ENCODE results near the gene RPL13.
"Not testable (repeated sequence)": the region's sequence is repeated elsewhere in the genome, so short reads cannot be mapped to it uniquely, and the experiment has no call there.

RPL13 gene

DNA sequence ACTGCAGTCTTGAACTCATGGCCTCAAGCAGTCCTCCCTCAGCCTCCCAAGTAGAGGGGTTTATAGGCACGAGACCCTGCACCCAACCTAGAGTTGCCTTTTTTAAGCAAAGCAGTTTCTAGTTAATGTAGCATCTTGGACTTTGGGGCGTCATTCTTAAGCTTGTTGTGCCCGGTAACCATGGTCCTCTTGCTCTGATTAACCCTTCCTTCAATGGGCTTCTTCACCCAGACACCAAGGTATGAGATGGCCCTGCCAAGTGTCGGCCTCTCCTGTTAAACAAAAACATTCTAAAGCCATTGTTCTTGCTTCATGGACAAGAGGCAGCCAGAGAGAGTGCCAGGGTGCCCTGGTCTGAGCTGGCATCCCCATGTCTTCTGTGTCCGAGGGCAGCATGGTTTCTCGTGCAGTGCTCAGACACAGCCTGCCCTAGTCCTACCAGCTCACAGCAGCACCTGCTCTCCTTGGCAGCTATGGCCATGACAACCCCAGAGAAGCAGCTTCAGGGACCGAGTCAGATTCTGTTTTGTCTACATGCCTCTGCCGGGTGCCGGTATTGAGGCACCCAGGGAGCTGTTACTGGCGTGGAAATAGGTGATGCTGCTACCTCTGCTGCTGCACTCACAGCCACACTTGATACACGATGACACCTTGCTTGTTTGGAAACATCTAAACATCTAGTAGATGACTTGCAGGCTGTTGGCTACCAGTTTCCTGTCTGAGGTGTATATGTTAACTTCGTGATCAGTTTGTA is 3.3 kb downstream of the RPL13 start:
- peak in 1 of 5 experiments; percentile 65 for DNase-seq

DNA sequence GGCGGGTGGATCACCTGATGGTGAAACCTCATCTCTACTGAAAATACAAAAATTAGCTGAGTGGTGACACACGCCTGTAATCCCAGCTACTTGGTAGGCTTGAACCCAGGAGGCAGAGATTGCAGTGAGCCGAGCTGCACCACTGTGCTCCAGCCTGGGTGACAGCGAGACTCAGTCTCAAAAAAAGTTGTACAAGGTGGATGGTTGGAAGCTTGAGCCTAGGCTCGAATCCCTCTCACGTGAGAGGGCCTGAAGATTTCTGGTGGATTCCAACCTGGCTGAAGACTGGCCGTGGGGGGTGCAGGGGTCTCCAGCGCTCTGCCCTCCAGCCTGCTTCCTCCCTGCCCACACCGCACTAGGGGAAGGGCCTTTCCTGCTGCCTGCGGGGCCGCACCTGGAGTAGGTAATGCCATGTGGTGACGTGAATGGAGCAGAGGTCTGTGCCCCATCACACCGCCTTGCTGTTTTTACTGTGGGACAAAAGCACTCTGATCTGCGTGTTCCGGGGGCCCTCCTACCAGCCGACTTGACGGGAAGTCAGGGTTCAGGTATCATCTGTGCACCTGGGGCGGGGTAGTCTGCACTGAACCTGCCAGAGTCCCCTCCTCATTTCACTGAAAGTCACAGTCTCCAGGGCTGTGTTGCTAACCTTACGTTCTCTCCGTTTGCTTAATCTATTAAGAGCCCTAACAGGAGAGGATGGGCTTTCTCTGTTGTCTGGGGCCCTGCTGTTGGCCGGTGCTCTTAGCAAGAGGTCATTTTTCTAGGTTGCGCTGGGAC is 4.2 kb downstream of the RPL13 start:
- DNase-seq = peak in 1 of 5 experiments; percentile 22

DNA sequence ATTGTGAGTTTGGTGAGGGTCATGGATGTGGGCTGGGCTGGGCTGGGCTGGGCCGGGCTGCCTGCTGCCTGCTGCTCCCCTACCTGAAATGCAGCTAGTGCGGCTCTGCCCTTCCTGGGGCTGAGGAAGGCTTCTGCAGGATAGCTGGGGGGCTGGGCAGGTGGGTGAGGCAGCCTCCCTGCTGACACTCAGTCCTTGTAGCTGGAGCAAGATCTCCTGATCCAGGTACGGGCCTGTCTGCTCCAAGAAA is 4.7 kb downstream of the RPL13 start:
- no peak for DNase-seq

DNA sequence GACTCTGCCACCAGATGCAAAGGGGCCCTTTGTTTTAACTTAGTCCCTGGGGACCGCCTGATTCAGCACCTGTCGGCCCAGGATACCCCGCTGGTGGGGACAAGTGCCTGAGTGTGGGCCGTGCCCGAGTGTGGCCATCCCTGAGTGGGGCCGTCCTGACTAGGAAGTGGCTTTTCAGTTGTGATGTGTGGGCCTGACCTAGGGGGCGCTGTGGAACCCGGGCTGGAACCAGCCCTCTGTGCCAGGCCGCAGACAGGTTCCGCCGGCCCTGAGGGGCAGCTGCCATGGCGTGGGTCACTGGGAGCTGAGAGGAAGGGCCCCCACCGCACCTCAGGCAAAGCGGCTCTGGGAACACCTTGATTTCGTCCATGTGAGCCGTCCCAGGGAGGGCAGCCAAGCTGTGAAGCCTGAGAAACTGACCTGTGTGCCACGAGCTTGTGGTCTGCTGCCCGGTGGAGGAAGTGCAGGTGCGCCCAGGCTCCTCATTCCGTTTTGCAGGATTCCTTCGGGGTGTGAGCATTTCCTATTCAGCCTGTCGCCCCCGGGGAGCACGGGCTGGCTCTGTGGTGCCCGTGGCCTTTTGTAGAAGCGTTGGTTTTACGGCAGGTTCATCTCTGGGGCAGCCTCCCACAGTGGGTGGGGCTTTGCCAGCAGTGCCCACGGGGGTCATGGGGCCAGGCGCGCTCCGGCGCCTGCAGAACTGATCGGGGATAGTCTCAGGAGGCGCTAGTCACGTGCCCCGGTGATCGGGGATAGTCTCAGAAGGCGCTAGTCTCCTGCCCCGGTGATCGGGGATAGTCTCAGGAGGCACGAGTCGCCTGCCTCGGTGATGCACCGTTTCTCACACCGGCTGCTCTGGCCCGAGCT is 5.3 kb downstream of the RPL13 start:
- peak in 4 of 5 experiments; percentile 28 to 65 (median 38) for DNase-seq

GRCh38 chr16:89567656-89568594 is 7.4 kb downstream of the RPL13 start:
- no peak for DNase-seq

- no peak for DNase-seq
Observed at GRCh38 chr16:89569506-89570341, 9.2 kb downstream of the RPL13 start.

GRCh38 chr16:89570342-89570923 is 10.0 kb downstream of the RPL13 start:
- no peak for DNase-seq

DNA sequence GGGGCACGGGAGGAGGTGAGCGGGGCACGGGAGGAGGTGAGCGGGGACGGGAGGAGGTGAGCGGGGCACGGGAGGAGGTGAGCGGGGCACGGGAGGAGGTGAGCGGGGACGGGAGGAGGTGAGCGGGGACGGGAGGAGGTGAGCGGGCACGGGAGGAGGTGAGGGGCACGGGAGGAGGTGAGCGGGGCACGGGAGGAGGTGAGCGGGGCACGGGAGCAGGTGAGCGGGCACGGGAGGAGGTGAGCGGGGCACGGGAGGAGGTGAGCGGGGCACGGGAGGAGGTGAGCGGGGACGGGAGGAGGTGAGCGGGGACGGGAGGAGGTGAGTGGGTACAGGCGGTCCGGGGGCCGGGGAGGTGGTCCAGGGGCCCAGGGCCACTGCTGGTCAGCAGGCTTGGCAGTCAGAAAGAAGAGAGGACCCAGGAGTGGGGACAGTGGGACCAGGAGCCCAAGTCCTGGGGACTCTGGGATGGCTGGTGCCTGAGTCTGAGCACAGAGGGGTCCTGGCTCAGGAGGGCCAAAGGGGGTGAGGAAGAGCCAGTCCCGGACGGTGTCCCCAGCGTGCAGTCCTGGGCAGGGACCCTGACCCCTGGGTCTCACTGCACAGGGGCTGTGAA is 10.6 kb downstream of the RPL13 start:
- DNase-seq = not testable (repeated sequence)

GRCh38 chr16:89571636-89572035 is 11.2 kb downstream of the RPL13 start:
- DNase-seq = no peak

DNA sequence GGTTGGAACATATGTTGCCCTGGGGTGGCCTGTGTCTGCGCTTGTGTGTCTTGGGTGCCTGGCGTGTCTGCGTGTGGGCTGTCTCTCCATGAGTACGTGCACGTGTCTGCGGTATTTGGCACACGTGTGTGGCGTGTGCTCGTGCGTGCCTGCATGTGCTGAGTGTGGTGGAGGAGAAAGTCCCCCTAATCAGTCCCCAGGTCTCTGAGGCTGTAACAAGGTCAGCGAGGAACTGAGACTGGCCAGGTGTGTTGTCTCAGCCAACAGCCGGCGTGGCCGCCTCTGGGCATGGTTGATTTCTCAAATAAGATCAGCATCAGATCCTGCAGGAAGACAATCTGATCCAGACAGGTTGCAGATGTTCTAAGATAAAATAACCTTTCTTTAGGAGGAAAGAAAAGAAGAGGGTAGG is 11.6 kb downstream of the RPL13 start:
- DNase-seq = no peak

DNA sequence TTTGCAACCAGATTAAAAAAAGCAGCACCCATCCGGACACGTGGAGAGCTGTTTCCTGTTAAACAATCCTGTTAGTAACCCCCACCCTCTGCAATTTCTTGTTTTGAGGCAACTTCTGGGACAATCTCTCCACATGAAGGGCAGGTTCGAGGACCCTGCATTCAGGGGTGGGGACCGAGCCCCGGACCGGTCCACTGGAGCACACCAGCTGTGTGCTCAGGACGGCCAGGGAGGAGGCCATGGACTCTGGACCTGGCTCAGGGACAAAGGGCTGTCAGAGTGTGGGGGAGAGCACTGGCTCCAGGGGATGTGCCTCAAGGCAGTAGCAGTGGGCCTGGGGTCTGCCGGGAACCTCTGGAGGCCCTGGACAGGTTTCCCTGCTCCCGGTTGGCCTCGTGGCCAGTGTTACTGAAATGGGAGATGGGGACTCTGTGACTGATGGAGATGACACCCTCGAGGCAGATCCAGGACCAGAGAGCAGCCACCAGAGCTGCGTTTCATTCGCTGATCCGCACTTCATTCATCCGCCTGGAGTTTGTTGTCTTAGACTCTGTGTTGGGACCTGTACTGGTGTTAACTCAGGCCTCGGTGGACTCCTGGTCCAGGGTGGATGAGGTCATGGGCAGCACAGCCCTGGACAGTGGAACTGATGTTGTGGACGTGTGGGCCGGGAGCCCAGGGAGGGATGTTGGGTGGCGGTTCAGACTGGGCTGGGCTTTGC is 12.2 kb downstream of the RPL13 start:
- no peak for DNase-seq

GRCh38 chr16:89573826-89574680 is 13.6 kb downstream of the RPL13 start:
- DNase-seq = no peak

DNA sequence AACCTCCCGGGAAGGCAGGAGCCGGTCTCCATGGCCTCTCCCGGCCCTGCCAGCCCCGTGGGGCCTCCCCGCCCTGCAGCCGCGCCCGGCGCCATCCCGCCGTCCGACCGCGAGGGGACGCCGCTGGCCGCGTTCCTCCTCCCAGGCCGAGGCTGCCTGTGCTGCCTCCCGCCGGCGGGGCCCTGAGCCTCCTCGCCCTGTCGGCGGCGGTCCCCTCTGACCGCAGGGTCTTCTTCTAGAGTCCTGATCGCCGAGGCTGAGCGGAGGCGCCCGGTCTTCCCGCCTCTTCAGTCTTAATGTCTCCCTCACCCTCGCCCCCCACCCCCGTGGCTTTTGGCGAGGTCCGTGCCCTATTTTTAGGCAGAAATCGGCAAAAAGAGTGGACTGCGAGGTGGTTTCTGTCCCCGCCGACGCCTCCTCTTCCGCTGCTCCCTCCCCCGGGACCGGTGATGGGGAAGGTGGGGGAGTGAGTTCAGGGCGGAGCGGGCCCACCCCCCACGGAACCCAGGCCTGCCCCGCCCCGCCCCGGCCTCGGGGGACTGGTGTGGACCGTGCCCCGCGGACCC is 14.3 kb downstream of the RPL13 start:
- peak in 4 of 5 experiments; percentile 36 to 59 (median 38) for DNase-seq

GRCh38 chr16:89575247-89576152 is 15.0 kb downstream of the RPL13 start, which contains the start of gene CPNE7:
CPNE7 (plus strand) TSS chr16:89575758; CDS start chr16:89575898, 140 bp downstream.
- DNase-seq = no peak

DNA sequence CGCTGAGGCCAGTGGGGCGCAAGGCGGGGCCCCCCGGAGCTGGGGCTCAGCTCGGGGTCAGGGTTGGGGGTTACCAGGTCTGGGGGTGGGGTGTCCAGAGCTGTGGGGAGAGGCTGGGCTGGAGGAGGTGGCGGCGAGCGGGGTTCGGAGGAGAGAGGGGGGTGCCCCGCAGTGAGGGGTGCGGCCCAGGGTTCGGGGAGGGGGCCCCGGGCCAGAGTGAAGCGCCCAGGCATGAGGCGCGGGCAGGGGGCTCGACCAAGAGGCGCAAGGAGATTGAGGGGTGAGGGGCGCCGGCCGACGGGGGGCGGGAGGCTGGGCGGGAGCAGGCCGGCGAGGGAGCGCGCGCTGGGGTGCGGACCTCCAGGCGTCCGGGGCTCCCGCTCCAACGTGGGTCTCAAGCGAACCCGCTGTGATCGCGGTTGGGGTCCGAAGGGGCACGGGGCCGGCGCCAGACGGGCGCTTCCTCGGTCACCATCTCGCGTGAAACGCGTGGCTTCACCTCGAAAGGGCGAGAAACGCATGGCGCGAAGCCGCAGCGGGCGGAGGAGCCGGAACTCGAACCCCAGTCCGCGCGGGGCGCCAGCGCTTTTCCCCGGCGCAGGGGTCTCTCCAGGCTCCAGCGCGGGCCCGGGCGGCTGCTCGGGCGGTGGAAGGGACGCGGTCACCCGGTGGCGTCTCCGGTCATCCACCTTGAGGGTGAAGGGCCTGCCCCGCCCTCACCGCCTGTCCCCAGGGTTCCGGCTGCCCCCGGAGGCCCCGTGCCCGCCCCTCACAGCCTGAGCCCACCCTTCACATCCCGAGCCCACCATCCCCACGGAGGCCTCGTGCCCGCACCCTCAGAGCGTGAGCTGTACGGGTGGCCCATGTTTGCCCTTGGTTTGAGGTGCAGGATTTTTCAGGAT is 15.9 kb downstream of the RPL13 start:
- no peak for DNase-seq
